Aortic smooth muscle cell (primary cell): Measurements from ENCODE around the gene BTBD9. TPM values are rescaled to one million over a fixed set of nuclear protein-coding genes. Genes with fewer than 3 reads are reported as not detected.

Experiments used
- total RNA-seq: library from RNA; depleted of rRNA; stranded (reverse); fragments of >200 nt; gene quantifications from 2 replicates; pipeline ENCODE4 v1.2.3, GENCODE V29; 2014

BTBD9 gene
- 12.1 and 12.2 TPM in 2 replicates for total RNA-seq

DNA sequence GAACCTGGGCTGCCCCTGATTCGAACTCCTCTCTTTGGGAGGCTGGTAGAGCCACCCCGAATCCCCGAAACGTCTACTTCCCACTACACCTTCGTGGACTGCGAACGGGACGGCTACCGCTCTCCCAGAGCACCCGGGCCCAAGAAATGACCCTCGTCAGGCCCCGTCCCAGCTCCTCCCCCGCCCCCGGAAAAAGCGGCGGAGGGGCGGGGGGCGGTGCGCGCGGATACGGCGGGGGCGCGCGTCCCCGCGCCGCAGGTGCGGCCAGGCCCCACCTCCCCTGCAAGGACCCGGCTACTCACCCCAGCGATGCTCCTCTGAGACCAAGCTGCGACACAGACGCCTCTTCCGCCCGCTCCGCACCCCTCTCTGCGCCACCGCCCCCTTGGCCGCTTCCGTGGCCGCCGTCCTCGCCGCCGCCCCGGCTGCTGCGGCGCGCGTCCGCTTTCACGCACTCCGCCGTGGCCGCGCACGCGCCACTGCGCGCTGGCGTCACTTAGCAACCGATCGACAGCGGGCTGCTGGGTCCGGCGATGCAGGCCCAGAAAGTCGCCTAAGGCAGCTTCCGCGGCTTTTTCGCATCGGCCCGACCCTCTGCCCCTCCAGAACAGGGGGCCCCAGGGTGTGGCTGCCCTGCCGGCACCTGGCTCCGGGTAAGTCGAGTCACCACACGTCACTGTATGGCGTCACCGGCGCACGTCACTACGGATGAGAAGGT lies at the start of gene BTBD9:
Gene BTBD9 (minus strand): TSS at position 432 of the 718 bp plus-strand sequence.

Other genes with a start within 250 kb of the BTBD9 start
- gene GLO1, start 63.2 kb upstream of the BTBD9 start, total RNA-seq: 102 and 113 TPM in 2 replicates
- under 0.01 TPM in 2 replicates for gene DNAH8, start 75.4 kb upstream of the BTBD9 start, total RNA-seq